ENCODE data around the gene COLEC11.

COLEC11 gene

DNA sequence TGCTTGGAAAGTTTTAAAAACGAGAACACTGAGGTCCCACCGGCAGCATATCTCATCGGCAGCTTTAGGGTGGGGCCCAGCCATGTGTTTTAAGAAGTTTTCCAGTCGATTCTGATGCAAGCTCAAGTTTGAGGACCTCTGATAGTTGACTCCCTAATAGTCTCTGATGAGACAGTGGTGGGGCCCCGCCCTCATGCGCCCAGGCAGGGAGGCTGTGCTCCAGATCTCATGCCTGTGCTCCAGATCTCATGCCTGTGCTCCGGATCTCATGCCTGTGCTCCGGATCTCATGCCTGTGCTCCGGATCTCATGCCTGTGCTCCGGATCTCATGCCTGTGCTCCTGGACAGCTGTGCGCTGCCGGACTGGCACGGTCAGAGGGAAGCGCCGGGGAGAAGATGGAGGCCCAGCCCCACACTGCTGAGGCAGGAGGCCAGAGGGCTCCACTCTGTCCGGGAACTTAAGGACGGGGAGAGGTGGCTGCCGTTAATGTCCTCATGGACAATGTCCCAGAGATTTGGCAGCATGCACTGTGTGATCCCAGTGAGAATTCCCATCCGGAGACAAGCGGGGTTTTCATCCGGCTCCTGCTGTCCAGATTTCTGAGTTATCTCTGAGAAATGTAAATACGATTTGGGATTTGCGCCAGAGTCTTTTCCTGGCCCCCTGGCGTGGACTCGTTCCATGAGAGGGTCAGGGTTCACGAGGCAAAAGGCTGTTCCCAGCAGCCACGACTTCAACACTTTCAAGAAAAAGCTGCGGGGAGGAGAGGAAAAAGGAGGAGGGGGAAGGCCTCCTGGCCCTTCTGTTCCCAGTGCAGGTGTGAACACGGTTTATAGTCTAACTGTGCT, 9.4 kb upstream of the COLEC11 start:
- no peak for DNase-seq

DNA sequence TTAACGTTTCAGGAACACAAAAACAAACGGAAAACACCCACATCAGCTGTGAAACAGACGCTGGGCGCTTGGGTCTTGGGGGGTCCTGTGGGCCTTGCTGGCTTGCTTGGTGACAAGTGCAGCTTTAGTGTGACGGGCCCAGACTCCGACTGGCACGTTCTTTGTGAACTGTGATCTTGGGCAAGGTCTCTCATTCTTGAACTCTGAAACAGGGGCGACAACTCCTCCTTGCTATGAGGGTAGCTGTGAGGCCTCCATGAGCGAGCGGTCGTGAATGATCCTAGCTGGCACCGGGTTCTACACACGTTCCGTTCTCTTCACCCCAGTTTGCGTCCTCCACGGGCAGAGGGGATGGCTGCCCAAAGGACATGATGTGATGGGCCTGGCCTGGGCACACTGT, 8.7 kb upstream of the COLEC11 start:
- no peak for DNase-seq

DNA sequence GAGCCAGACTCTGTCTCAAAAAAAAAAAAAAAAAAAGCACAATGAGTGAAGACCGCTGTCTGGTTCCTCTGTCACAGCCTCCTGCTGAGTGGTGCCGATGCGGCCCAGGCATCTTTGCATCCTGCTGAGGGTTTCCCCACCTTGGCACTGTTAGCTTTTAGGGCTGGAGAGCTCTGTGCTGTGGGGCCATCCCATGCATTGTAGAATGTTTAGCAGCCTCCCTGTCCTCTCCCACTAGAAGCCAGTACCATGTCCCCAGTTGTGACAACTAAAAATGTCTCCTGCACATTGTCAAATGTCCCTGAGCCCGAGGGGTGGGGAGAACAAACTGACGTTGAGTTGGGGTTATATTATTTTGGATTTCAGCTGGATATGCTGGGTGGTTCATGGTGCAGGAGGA, 7.9 kb upstream of the COLEC11 start:
- no peak for DNase-seq

GRCh38 chr2:3587432-3587831, 7.5 kb upstream of the COLEC11 start:
- DNase-seq = no peak

- no peak for DNase-seq
Observed at GRCh38 chr2:3588084-3588483, 6.8 kb upstream of the COLEC11 start.

- DNase-seq = no peak
Observed at GRCh38 chr2:3589086-3589485, 5.8 kb upstream of the COLEC11 start.

GRCh38 chr2:3595404-3595803, 492 bp downstream of the COLEC11 start:
- no peak for DNase-seq

- no peak for DNase-seq
Observed at GRCh38 chr2:3595985-3596384, 1.1 kb downstream of the COLEC11 start.

DNA sequence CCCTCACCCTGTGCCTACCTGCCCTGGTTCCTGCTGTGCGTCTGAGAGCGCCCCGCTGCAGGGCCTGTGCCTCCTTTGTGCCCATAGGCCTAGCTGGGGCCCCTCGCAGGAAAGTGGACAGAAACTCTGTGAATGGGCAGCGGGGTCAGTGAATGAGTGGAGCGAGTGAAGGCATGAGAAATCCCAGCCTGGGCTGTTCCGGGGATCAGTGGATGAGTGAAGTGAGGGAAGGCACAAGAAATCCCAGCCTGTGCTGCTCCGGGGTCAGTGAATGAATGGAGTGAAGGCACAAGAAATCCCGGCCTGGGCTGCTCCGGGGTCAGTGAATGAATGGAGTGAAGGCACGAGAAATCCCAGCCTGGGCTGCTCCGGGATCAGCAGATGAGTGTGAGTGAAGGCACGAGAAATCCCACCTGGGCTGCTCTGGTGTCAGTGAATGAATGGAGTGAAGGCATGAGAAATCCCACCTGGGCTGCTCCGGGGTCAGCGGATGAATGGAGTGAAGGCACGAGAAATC, 2.0 kb downstream of the COLEC11 start:
- DNase-seq = no peak

- DNase-seq = no peak
Observed at GRCh38 chr2:3597567-3597966, 2.7 kb downstream of the COLEC11 start.

GRCh38 chr2:3598197-3598910, 3.4 kb downstream of the COLEC11 start:
- no peak for DNase-seq

GRCh38 chr2:3598912-3599854, 4.3 kb downstream of the COLEC11 start:
- DNase-seq = peak in 1 of 2 donors; percentile 84

- DNase-seq = no peak
Observed at GRCh38 chr2:3600256-3600855, 5.4 kb downstream of the COLEC11 start.

DNA sequence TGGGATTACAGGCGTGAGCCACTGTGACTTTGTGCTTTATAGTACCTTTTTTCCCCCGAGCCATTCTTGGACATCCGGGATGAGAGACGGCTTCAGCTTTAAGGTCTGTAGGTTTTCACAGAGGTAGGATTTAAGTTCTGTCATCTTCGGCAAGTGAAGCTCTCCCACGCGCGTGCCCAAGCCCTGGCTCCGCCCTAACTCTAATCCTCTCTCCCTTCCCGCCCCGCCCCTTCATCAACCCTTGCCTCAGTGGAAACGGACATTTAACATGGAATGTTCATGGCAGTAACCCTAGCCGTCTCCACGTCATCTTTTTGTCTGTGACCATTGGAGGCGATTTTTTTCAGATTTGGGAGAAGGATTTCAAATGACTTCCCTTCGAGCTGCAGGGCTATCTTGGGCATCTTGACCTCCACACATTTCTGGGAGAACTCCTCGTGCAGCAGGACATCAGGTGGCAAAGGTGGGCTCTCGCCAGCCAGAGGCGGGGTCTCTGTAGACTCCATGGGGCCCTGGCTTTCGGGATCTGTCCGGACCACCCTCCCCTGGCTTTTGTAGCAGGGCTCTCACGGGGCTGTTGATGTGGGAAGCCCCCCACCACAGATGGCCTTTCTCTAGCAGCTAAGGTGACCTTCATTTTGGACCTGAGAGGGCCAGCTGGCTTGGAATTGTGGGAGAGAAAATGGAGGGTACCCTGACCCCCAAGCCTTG, 6.8 kb downstream of the COLEC11 start:
- DNase-seq = no peak

DNA sequence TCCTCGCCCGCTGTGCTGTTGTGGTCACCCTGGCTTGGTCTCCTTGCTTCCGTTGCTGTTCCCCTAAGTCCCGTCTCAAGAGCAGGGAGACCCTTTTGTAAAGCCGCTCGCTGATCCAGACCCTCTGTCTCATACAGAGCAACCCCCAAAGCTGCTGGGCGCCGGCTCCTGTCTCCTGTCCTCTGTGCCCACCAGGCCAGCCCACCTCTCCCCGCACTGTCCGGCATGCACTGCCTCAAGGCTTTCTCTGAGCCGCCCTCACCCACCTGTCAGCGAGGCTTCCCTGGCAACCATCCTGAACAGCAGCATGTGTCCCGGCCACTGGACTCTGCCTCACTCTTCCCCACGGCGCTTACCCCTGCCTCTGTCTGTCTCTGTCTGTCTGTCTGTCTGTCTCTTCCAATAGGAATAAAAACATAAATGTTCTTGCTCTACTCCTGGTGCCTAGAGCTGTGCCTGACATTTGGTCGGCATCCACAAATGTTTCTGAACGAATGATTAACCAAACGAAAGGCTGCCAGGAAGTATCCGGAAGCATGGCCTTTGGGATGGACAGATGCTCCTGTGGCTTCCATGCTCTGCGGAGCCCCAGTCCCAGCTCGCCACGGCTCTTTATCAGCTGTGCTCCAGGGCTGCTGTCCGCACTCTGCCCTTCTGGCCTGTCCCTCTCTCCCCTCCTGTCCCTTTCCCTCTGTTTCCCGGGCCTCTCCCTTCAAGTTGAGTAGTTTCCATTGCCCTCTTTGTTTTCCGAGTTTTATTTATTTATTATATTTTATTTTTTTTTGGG, 7.8 kb downstream of the COLEC11 start:
- DNase-seq = no peak

DNA sequence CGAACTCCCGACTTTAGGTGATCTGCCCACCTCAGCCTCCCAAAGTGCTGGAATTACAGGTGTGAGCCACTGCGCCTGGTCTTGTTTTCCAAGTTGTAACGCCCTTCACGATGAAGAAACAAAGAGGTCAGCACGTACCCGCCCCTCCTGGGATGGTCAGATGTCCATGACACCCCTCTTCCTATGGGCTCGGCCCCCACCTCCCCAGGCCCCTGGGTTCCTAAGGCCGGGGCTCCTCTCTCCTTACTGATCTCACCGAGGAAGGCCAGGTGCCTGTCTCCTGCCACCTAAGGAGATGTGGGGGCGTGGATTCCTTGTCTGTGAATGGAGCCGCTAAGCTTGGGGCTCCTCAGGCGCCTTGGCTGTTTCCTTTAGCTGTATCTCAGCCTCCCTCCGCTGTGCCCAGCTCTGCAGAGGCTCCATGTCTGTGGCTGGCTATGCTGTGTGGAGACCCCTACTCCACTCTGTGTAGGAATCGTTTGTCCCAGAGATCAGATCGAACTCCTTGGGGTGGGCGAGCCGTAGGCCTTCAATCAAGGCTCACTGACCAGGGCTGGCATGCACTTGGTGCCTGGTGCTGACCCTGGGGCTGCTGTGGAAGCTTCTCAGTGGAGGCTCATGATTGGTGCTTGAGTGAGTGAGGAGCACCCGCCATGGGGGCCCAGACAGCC, 8.8 kb downstream of the COLEC11 start:
- no peak for DNase-seq

GRCh38 chr2:3604207-3604877, 9.4 kb downstream of the COLEC11 start:
- no peak for DNase-seq

- no peak for DNase-seq
Observed at GRCh38 chr2:3604991-3605961, 10.4 kb downstream of the COLEC11 start.

DNA sequence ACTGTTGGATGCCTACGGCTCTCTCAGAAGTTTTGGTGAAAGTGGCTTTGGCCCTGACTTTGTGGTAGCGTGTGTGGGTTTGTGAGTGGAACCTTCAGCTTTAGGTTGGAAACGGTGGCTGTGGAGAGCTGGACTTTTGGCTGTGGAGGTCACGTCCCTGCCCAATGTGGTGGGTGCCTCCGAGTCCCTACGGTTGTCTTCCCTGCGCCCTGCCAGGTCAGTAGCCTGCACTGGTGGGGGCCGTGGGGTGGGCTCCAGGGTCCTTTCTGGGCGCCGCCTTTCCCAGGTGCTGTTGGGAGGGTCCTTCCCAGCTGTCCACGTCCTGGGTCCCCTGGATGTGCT, 11.1 kb downstream of the COLEC11 start:
- no peak for DNase-seq
